Smooth muscle cell (in vitro differentiated cells): ENCODE data around the gene DENND5A. TPM values are rescaled to one million over a fixed set of nuclear protein-coding genes. Genes with fewer than 3 reads are reported as not detected.

Source experiments
- DNase-seq: peaks from one replicate; lab custom pipeline; 2025; ENCODE audit not compliant: unreplicated experiment; lab: John Stamatoyannopoulos, UW
- H2AFZ ChIP-seq: fragments of 200-600 bp; sonication (generic); 2 replicates; pipeline ENCODE4 v1.6.0; 2016; ENCODE audit warnings: antibody characterized with exemption, low read depth, mild to moderate bottlenecking
- H3F3A ChIP-seq: fragments of 200-600 bp; sonication (generic); 2 replicates; pipeline ENCODE4 v1.6.0; 2017; ENCODE audit warnings: antibody characterized with exemption, low read depth
- H3K27ac ChIP-seq: fragments of 200-600 bp; sonication (generic); 2 replicates; pipeline ENCODE4 v1.5.1; 2016; ENCODE audit warnings: low read depth, mild to moderate bottlenecking
- H3K27me3 ChIP-seq: fragments of 200-600 bp; sonication (generic); 2 replicates; pipeline ENCODE4 v1.6.1; 2016; ENCODE audit warnings: low read depth, mild to moderate bottlenecking
- H3K36me3 ChIP-seq: fragments of 200-600 bp; sonication (generic); 2 replicates; pipeline ENCODE4 v1.5.1; 2016; ENCODE audit warnings: low read depth
- H3K4me1 ChIP-seq: fragments of 200-600 bp; sonication (generic); 2 replicates; pipeline ENCODE4 v1.5.1; 2016; ENCODE audit warnings: low read depth
- H3K4me2 ChIP-seq: fragments of 200-600 bp; sonication (generic); 2 replicates; pipeline ENCODE4 v1.6.0; 2016; ENCODE audit warnings: mild to moderate bottlenecking
- H3K4me3 ChIP-seq: fragments of 200-600 bp; sonication (generic); 2 replicates; pipeline ENCODE4 v1.5.1; 2016; ENCODE audit warnings: mild to moderate bottlenecking
- H3K79me2 ChIP-seq: fragments of 200-600 bp; sonication (generic); 2 replicates; pipeline ENCODE4 v1.6.0; 2016; ENCODE audit warnings: low read depth, mild to moderate bottlenecking
- H3K9ac ChIP-seq: fragments of 200-600 bp; sonication (generic); 2 replicates; pipeline ENCODE4 v1.6.0; 2016; ENCODE audit warnings: low read depth
- H3K9me3 ChIP-seq: fragments of 200-600 bp; sonication (generic); replicated peaks from 2 replicates; pipeline ENCODE4 v1.5.1; 2016; ENCODE audit warnings: low read depth
- H4K20me1 ChIP-seq: fragments of 200-600 bp; sonication (generic); 2 replicates; pipeline ENCODE4 v1.6.0; 2016; ENCODE audit warnings: low read depth
- WGBS: methylation state at CpG from one replicate; pipeline ENCODE4 v1.1.7; 2016; ENCODE audit warnings: low lambda C conversion rate; 5-methylcytosine and 5-hydroxymethylcytosine counted together
- polyA plus RNA-seq: library from polyadenylated mRNA; unstranded; fragments of >200 nt; fragmentation: Nextera tagmentation; extraction: Ambion mirVana; gene quantifications from 2 replicates; pipeline ENCODE4 v1.2.1, GENCODE V29; 2016
- total RNA-seq: library from RNA; depleted of rRNA; stranded (reverse); fragments of >200 nt; gene quantifications from 2 replicates; pipeline ENCODE4 v1.2.3, GENCODE V29; 2014
- TF ChIP-seq, protein P1 (sequence below): fragments of 200-600 bp; sonication (generic); IDR thresholded peaks from 2 replicates; pipeline ENCODE4 v1.5.1; 2017; ENCODE audit warnings: borderline replicate concordance, mild to moderate bottlenecking, antibody characterized with exemption; ENCODE audit not compliant: insufficient read depth, poor library complexity, severe bottlenecking

Gene DENND5A
- total and polyA plus RNA-seq, 2 experiments from 2014 or later: 42.0 to 66.1 TPM

GRCh38 chr11:9148035-9148434 is 117.1 kb downstream of the DENND5A start:
- Histone ChIP-seq H4K20me1 (no peaks in the 10 kb centered on the region), H3K4me2 (no peak overlapping the region), H3F3A (no peaks in the 10 kb centered on the region), H3K27ac (peak overlapping the region; percentile 3), H2AFZ (no peak overlapping the region), H3K9ac (no peak overlapping the region), H3K79me2 (no peaks in the 10 kb centered on the region), H3K9me3 (no peaks in the 10 kb centered on the region), H3K36me3 (peaks cover 9% of the 10 kb centered on the region), H3K4me1 (peaks cover 12% of the 10 kb centered on the region), H3K4me3 (no peak overlapping the region), H3K27me3 (no peaks in the 10 kb centered on the region)
- WGBS: 90% methylated on average over 2 of the region's 2 CpGs
- TF ChIP-seq, protein P1, sequence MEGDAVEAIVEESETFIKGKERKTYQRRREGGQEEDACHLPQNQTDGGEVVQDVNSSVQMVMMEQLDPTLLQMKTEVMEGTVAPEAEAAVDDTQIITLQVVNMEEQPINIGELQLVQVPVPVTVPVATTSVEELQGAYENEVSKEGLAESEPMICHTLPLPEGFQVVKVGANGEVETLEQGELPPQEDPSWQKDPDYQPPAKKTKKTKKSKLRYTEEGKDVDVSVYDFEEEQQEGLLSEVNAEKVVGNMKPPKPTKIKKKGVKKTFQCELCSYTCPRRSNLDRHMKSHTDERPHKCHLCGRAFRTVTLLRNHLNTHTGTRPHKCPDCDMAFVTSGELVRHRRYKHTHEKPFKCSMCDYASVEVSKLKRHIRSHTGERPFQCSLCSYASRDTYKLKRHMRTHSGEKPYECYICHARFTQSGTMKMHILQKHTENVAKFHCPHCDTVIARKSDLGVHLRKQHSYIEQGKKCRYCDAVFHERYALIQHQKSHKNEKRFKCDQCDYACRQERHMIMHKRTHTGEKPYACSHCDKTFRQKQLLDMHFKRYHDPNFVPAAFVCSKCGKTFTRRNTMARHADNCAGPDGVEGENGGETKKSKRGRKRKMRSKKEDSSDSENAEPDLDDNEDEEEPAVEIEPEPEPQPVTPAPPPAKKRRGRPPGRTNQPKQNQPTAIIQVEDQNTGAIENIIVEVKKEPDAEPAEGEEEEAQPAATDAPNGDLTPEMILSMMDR: no peak
- DNase-seq: no peak

DNA sequence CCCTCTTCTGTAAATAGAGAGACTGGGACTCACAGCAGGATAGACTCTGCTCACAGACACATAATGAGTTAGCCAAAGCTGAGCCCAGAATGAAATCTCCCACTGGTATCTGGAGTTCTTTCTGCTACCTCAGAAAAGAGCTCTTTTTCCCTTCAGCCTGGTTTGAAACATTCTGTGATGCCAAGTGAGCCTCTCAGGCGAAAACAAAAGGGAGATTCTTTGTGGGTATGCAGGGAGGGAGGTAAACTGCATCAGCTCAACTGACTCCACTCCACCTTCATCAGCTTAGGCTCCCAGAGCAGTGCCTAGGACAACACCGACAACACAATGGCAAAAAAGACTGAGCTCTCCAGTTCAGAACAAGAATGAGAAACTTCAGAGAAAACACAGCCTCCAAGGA is 118.7 kb downstream of the DENND5A start:
- H3K4me3 ChIP-seq: no peak overlapping the region
- H3K4me1 ChIP-seq: peaks cover 12% of the 10 kb centered on the region
- no peaks in the 10 kb centered on the region for H4K20me1 ChIP-seq
- H2AFZ ChIP-seq: no peak overlapping the region
- H3K9ac ChIP-seq: no peak overlapping the region
- DNase-seq: no peak
- peaks cover 9% of the 10 kb centered on the region for H3K36me3 ChIP-seq
- H3K4me2 ChIP-seq: no peak overlapping the region
- TF ChIP-seq, protein P1: no peak
- H3F3A ChIP-seq: no peaks in the 10 kb centered on the region
- H3K9me3 ChIP-seq: no peaks in the 10 kb centered on the region
- no peak overlapping the region for H3K27ac ChIP-seq
- H3K27me3 ChIP-seq: no peaks in the 10 kb centered on the region
- whole genome bisulfite sequencing: 94% methylated on average over 2 of the region's 2 CpGs
- H3K79me2 ChIP-seq: no peaks in the 10 kb centered on the region

- no peak overlapping the region for H3K4me2 ChIP-seq
- TF ChIP-seq, protein P1: no peak
- H3K27ac ChIP-seq: no peak overlapping the region
- no peaks in the 10 kb centered on the region for H3K79me2 ChIP-seq
- H4K20me1 ChIP-seq: no peaks in the 10 kb centered on the region
- H2AFZ ChIP-seq: no peak overlapping the region
- H3K9me3 ChIP-seq: no peaks in the 10 kb centered on the region
- H3K27me3 ChIP-seq: no peaks in the 10 kb centered on the region
- peaks cover 9% of the 10 kb centered on the region for H3K36me3 ChIP-seq
- WGBS: 100% methylated on average over 2 of the region's 2 CpGs
- no peaks in the 10 kb centered on the region for H3F3A ChIP-seq
- no peak for DNase-seq
- H3K4me1 ChIP-seq: peaks cover 12% of the 10 kb centered on the region
- H3K9ac ChIP-seq: no peak overlapping the region
- no peak overlapping the region for H3K4me3 ChIP-seq
Measured at GRCh38 chr11:9145283-9145682, 119.9 kb downstream of the DENND5A start.

GRCh38 chr11:9144828-9145227 is 120.3 kb downstream of the DENND5A start:
- H3K27me3 ChIP-seq: no peaks in the 10 kb centered on the region
- no peak overlapping the region for H3K4me3 ChIP-seq
- DNase-seq: no peak
- H4K20me1 ChIP-seq: no peaks in the 10 kb centered on the region
- 91% methylated on average over 2 of the region's 2 CpGs for WGBS
- H3K36me3 ChIP-seq: peaks cover 9% of the 10 kb centered on the region
- H3K9me3 ChIP-seq: no peaks in the 10 kb centered on the region
- TF ChIP-seq, protein P1: no peak
- peaks cover 12% of the 10 kb centered on the region for H3K4me1 ChIP-seq
- H3K4me2 ChIP-seq: no peak overlapping the region
- H3K9ac ChIP-seq: no peak overlapping the region
- H3F3A ChIP-seq: peaks cover 4% of the 10 kb centered on the region
- H2AFZ ChIP-seq: no peak overlapping the region
- no peaks in the 10 kb centered on the region for H3K79me2 ChIP-seq
- no peak overlapping the region for H3K27ac ChIP-seq
